Measurements from ENCODE around the gene SLIT3. TPM values are rescaled to one million over a fixed set of nuclear protein-coding genes. Genes with fewer than 3 reads are reported as not detected.

SLIT3 gene
- polyA plus RNA-seq, 1 of the 3 experiments (the other 2 are of a cell fraction) = 119 TPM

DNA sequence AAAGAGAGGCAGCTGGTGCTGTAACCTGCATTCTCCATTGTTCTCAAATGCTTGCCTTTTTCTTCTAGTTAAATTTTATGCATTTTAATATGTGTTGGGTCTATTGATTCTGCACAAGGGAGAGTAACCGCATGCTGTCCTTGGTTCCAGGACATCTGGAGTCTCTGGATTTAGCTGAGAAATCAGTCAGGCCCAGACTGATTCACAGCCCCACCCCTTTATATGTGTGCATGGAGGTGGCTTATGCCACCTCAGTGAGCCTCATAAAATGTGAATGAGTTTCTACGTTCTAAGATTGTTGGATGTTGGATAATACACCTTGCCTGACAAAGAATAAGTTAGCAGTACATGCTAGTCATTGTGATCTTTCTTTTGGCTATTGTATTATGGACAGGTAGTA lies 611.7 kb downstream of the SLIT3 start:
- Histone ChIP-seq H3K36me3 (replicated peaks in 1 of 2; ENCODE audit: control insufficient read depth in 1 of 2, insufficient read depth in 2 of 2, low read length in 1 of 2) (peaks cover 4 to 84% of the 10 kb centered on the region in 2 experiments), H2AFZ (ENCODE audit: low read depth) (no peak overlapping the region), H4K20me1 (ENCODE audit: insufficient read depth) (no peaks in the 10 kb centered on the region), H3K79me2 (ENCODE audit: insufficient read depth) (no peaks in the 10 kb centered on the region), H3K9me2 (no peaks in the 10 kb centered on the region), H3K27me3 (ENCODE audit: insufficient read depth) (no peaks in the 10 kb centered on the region), H3K27ac (ENCODE audit: low read depth in 2 of 2, low read length in 1 of 2) (no peak overlapping the region; a peak in 1 of 4 replicates), H3K9ac (no peak overlapping the region), H3K9me3 (no peaks in the 10 kb centered on the region), H3F3A (replicated peaks; ENCODE audit: insufficient read depth) (no peaks in the 10 kb centered on the region), H3K4me1 (ENCODE audit: control insufficient read depth in 1 of 2, insufficient read depth in 2 of 2, low read depth in 1 of 2, low read length in 1 of 2) (peaks cover 0 to 19% of the 10 kb centered on the region in 2 experiments; a peak in 1 of 4 replicates), H3K4me2 (no peak overlapping the region), H3K4me3 (ENCODE audit: low read depth in 2 of 2, low read length in 1 of 2) (no peak overlapping the region)
- no peak for TF ChIP-seq TAF1 (IDR thresholded peaks at IDR 0.05; ENCODE audit: borderline replicate concordance, low read depth, low read length)
- TF ChIP-seq JUND (IDR thresholded peaks at IDR 0.05) = no peak
- TF ChIP-seq MEF2A (IDR thresholded peaks at IDR 0.05; ENCODE audit: borderline replicate concordance, low read depth) = no peak
- TF ChIP-seq, protein P1, sequence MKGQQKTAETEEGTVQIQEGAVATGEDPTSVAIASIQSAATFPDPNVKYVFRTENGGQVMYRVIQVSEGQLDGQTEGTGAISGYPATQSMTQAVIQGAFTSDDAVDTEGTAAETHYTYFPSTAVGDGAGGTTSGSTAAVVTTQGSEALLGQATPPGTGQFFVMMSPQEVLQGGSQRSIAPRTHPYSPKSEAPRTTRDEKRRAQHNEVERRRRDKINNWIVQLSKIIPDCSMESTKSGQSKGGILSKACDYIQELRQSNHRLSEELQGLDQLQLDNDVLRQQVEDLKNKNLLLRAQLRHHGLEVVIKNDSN (IDR thresholded peaks at IDR 0.05; ENCODE audit: borderline replicate concordance, low read depth) = no peak
- TF ChIP-seq TCF12 (IDR thresholded peaks at IDR 0.05) = no peak
- TF ChIP-seq YY1 (IDR thresholded peaks at IDR 0.05; ENCODE audit: low read depth) = no peak
- TF ChIP-seq TEAD4 (IDR thresholded peaks at IDR 0.05; ENCODE audit: borderline replicate concordance, insufficient read depth) = no peak
- TF ChIP-seq EZH2phosphoT487 (IDR thresholded peaks at IDR 0.05; ENCODE audit: borderline replicate concordance, low read depth) = no peak
- WGBS (ENCODE audit: low lambda C conversion rate) = 95% methylated on average over 2 of the region's 2 CpGs
- POLR2A ChIA-PET = no interaction called here
- CTCF ChIA-PET = interaction anchor here (1.9 to 7.0 kb wide), 2 partner anchors 9 kb away, joined by 4 to 42 read pairs; no protein-coding TSS in a partner anchor
- no peak for DNase-seq

- Histone ChIP-seq H3K79me2 (ENCODE audit: insufficient read depth) (no peaks in the 10 kb centered on the region), H3K4me2 (no peak overlapping the region), H3K4me3 (ENCODE audit: low read depth in 2 of 2, low read length in 1 of 2) (no peak overlapping the region), H3K9me3 (no peaks in the 10 kb centered on the region), H3F3A (replicated peaks; ENCODE audit: insufficient read depth) (no peaks in the 10 kb centered on the region), H3K27me3 (ENCODE audit: insufficient read depth) (no peaks in the 10 kb centered on the region), H3K9me2 (no peaks in the 10 kb centered on the region), H4K20me1 (ENCODE audit: insufficient read depth) (no peaks in the 10 kb centered on the region), H3K27ac (ENCODE audit: low read depth in 2 of 2, low read length in 1 of 2) (no peak overlapping the region; a peak in 1 of 4 replicates), H3K9ac (no peak overlapping the region), H3K4me1 (ENCODE audit: control insufficient read depth in 1 of 2, insufficient read depth in 2 of 2, low read depth in 1 of 2, low read length in 1 of 2) (peaks cover 0 to 7% of the 10 kb centered on the region in 2 experiments; a peak in 1 of 4 replicates), H3K36me3 (replicated peaks in 1 of 2; ENCODE audit: control insufficient read depth in 1 of 2, insufficient read depth in 2 of 2, low read length in 1 of 2) (peaks cover 4 to 78% of the 10 kb centered on the region in 2 experiments), H2AFZ (ENCODE audit: low read depth) (no peak overlapping the region)
- POLR2A ChIA-PET = no interaction called here
- 98% methylated on average over 7 of the region's 7 CpGs for WGBS (ENCODE audit: low lambda C conversion rate)
- CTCF ChIA-PET = interaction anchor here (1.9 kb wide), 1 partner anchor 260 kb away, joined by 4 read pairs; no protein-coding TSS in a partner anchor
- TF ChIP-seq EP300 (IDR thresholded peaks at IDR 0.05; ENCODE audit: borderline replicate concordance in 1 of 2, low read depth in 1 of 2, low read length in 1 of 2) (no peak), FOSL2 (IDR thresholded peaks at IDR 0.05; ENCODE audit: borderline replicate concordance, low read depth) (no peak), ZBTB33 (IDR thresholded peaks at IDR 0.05; ENCODE audit: borderline replicate concordance, low read depth) (no peak)
- no peak for DNase-seq
These were observed 614.1 kb downstream of the SLIT3 start for GRCh38 chr5:168686837-168687236.

All from SK-N-SH (cell line).